ENCODE data around the gene GRHPR.

Gene GRHPR

GRCh38 chr9:37486256-37486615 lies 63.7 kb downstream of the GRHPR start:
- no peak for DNase-seq
